ENCODE measurements around the gene ISG20L2.
A peak's percentile ranks its signal among the peaks of the same experiment; 100 is the strongest.

Gene ISG20L2

DNA sequence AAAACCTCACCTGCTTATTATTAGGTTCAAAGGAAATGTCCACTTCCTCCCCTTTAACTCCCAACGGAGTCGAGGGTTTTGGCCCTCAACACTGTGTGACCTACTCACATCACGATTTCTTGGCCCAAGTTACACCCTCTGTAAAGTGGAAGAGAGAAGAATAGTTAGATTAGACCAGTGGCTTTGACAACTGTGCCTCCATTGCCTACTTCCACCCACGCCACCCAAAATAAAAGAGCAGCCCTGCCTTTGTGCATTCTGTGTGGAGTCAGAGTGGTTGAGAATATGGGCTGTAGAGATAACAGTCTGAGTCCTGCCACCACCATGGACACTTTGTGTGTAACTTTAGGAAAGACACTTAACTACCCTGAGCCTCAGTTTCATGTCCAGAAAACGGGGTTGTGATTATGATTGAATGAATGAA is 27.0 kb upstream of the ISG20L2 start:
- H3K4me1 ChIP-seq (ENCODE audit: control insufficient read depth, low read length) = peaks cover 18% of the 10 kb centered on the region
- no peak overlapping the region for H3K27ac ChIP-seq (ENCODE audit: low read depth, low read length)
- peaks cover 6% of the 10 kb centered on the region for H3F3A ChIP-seq (ENCODE audit: control insufficient read depth, insufficient read depth)
- no peaks in the 10 kb centered on the region for H3K9me3 ChIP-seq (ENCODE audit: control insufficient read depth, insufficient read depth, low read length)
- H3K79me2 ChIP-seq (ENCODE audit: control insufficient read depth, low read length) = peaks cover 32% of the 10 kb centered on the region
- H3K9me2 ChIP-seq (replicated peaks; ENCODE audit: control insufficient read depth, low read length) = no peaks in the 10 kb centered on the region
- H3K27me3 ChIP-seq (ENCODE audit: control insufficient read depth, low read length) = no peaks in the 10 kb centered on the region
- H3K4me3 ChIP-seq (ENCODE audit: low read length) = no peak overlapping the region
- no peaks in the 10 kb centered on the region for H4K20me1 ChIP-seq (ENCODE audit: control insufficient read depth, insufficient read depth, low read depth, low read length)
- H3K4me2 ChIP-seq (ENCODE audit: low read length) = no peak overlapping the region
- TF ChIP-seq EZH2phosphoT487 (IDR thresholded peaks at IDR 0.05; ENCODE audit: borderline replicate concordance, low read length) (no peak), CTCF (IDR thresholded peaks at IDR 0.05; ENCODE audit: low read depth, low read length, poor library complexity, severe bottlenecking) (no peak)
- H3K36me3 ChIP-seq (ENCODE audit: control insufficient read depth, low read length) = peaks cover 13% of the 10 kb centered on the region

DNA sequence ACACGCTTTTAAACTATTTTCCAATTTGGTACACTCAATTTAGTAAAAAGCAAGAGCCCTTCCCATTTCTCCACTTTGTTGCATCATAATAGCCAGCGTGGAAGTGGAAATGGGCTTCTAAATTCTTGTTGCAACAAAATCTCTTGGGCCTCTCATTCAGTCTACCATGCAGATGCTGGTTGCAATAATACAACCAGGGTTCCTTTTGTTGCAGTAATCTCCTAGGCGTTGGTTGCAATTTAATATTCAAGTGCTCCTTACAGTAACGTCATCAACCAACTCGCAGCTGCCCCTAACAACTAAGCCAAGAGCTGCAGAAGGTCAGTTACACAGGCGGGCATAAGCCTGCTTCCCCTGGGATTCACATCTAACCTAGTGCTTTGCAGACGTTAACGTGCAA is 25.7 kb upstream of the ISG20L2 start:
- TF ChIP-seq CTCF (IDR thresholded peaks at IDR 0.05; ENCODE audit: low read depth, low read length, poor library complexity, severe bottlenecking) (no peak), EZH2phosphoT487 (IDR thresholded peaks at IDR 0.05; ENCODE audit: borderline replicate concordance, low read length) (no peak)
- H3K4me3 ChIP-seq (ENCODE audit: low read length) = no peak overlapping the region
- no peak overlapping the region for H3K4me2 ChIP-seq (ENCODE audit: low read length)
- H3K27ac ChIP-seq (ENCODE audit: low read depth, low read length) = no peak overlapping the region
- H3F3A ChIP-seq (ENCODE audit: control insufficient read depth, insufficient read depth) = peaks cover 6% of the 10 kb centered on the region
- H3K27me3 ChIP-seq (ENCODE audit: control insufficient read depth, low read length) = no peaks in the 10 kb centered on the region
- no peaks in the 10 kb centered on the region for H3K9me3 ChIP-seq (ENCODE audit: control insufficient read depth, insufficient read depth, low read length)
- peaks cover 27% of the 10 kb centered on the region for H3K4me1 ChIP-seq (ENCODE audit: control insufficient read depth, low read length)
- peaks cover 26% of the 10 kb centered on the region for H3K36me3 ChIP-seq (ENCODE audit: control insufficient read depth, low read length)
- H4K20me1 ChIP-seq (ENCODE audit: control insufficient read depth, insufficient read depth, low read depth, low read length) = peaks cover 5% of the 10 kb centered on the region; the same call in 1 of the 2 replicates
- peaks cover 45% of the 10 kb centered on the region for H3K79me2 ChIP-seq (ENCODE audit: control insufficient read depth, low read length)
- no peaks in the 10 kb centered on the region for H3K9me2 ChIP-seq (replicated peaks; ENCODE audit: control insufficient read depth, low read length)

GRCh38 chr1:156752843-156753482 is 24.4 kb upstream of the ISG20L2 start:
- Histone ChIP-seq H3K79me2 (ENCODE audit: control insufficient read depth, low read length) (peaks cover 58% of the 10 kb centered on the region), H4K20me1 (ENCODE audit: control insufficient read depth, insufficient read depth, low read depth, low read length) (peaks cover 10% of the 10 kb centered on the region; the same call in 1 of the 2 replicates), H3K9me2 (replicated peaks; ENCODE audit: control insufficient read depth, low read length) (no peaks in the 10 kb centered on the region), H3K4me2 (ENCODE audit: low read length) (peak overlapping the region; percentile 77), H3K9me3 (ENCODE audit: control insufficient read depth, insufficient read depth, low read length) (no peaks in the 10 kb centered on the region), H3K36me3 (ENCODE audit: control insufficient read depth, low read length) (peaks cover 39% of the 10 kb centered on the region), H3K4me3 (ENCODE audit: low read length) (peak overlapping the region; percentile 97), H3K4me1 (ENCODE audit: control insufficient read depth, low read length) (peaks cover 39% of the 10 kb centered on the region), H3K27me3 (ENCODE audit: control insufficient read depth, low read length) (no peaks in the 10 kb centered on the region), H3K27ac (ENCODE audit: low read depth, low read length) (no peak overlapping the region), H3F3A (ENCODE audit: control insufficient read depth, insufficient read depth) (0 out of 2 replicates have a peak, but pooled peaks cover 7% of the 10 kb centered on the region)
- TF ChIP-seq EZH2phosphoT487 (IDR thresholded peaks at IDR 0.05; ENCODE audit: borderline replicate concordance, low read length) (no peak), CTCF (IDR thresholded peaks at IDR 0.05; ENCODE audit: low read depth, low read length, poor library complexity, severe bottlenecking) (no peak)
